SHP77 treated with DMSO at 0.1 percent for 48 hours (cell line): Measurements from ENCODE around the gene DAAM2.

Source experiments
- DNase-seq: peaks from one replicate; lab custom pipeline; 2025; lab: John Stamatoyannopoulos, UW

Gene DAAM2

GRCh38 chr6:39791850-39792539 lies at the start of gene DAAM2:
TSS of gene DAAM2 (plus strand) at chr6:39792376. CDS start at chr6:39856303, 63,927 bp downstream.
- no peak for DNase-seq

GRCh38 chr6:39746795-39747194 lies 45.4 kb upstream of the DAAM2 start:
- DNase-seq: no peak

DNA sequence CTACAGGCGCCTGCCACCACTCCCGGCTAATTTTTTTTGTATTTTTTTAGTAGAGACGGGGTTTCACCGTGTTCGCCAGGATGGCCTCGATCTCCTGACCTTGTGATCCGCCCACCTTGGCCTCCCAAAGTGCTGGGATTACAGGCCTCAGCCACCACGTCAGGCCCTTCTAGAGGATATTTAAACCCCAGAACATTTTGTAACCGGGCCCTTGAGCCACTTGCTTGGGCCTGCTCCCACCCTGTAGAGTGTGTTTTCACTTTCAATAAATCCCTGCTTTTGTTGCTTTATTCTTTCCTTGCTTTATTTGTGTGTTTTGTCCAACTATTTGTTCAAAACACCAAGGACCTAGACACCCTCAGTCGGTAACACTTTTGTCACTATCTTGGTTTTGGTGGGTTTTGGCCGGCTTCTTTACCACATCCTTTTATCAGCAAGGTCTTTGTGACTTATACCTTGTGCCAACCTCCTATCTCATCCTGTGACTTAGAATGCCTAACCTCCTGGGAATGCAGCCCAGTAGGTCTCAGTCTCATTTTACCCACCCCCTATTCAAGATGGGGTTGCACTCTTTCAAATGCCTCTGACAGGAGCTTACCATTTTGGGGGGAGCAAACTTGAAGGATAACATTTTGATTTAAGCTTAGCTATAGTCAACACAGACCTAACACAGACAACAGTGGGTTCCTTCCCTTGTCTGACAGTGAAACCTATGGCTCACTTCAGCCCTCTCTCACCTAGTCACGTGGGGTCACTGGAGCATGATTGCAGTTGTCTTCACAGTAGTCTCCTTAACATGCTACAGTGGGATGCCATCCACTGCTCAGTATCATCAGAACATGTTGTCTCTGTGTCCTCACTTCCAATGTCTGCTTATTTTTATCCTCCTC lies 39.1 kb upstream of the DAAM2 start:
- no peak for DNase-seq

DNA sequence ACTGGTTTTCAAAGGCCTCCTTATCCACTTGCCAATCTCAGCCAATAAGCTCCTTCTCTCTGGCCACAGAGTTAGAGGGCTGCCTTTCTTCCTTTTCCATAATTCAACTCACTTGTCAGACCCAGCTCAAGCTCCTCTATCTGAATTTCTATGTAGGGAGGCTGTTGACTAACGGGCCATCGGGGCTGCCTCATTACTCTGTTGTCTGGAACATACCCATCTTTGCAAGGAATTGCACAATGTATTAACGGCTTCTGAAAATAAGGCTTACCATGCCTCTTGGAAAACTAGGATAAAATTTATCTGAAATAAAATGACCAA lies 38.5 kb upstream of the DAAM2 start:
- DNase-seq: no peak

DNA sequence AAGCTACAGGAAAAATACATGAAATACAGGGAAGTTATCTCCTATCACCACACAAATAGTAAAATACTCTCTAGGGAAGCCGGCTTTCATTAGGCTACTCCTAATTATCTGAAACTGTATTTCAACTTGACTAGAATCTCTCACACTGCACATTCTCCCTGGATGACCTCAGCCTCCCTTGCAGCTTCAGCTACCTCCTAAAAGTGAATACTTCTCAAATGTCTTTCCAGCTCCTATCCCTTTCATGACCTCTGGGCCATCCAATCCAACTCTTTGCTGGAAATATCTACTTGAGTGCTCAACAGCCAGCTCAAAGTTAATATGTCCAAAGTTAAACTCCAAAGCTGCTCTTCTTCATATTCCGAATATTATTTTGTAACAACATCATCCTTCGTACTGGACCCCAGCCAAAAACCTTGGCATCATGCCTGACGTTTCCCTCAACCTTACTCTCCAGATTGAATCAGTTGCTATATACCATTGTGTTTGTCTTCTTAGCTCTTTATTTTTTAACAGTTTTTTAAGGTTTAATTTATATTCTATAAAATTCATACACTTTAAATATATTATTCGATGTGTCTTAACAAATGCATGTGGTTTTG lies 37.6 kb upstream of the DAAM2 start:
- no peak for DNase-seq

DNA sequence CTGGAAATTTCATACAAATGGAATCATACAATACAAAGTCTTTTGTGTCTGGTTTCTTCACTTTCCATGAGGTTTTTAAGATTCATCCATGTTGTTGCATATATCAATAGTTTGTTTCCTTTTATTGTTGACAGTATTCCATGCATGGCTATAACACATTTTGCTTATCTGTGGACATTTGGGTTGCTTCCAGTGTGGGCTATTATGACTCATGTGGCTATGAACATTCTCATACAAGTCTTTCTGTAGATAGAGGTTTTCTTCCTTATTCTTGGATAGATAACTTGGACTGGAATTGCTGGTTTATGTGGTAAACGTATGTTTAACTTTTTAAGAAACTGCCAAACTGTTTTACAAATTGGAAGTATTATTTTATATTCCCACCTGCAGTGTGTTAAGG lies 36.9 kb upstream of the DAAM2 start:
- DNase-seq: no peak

- DNase-seq: no peak
These were observed 35.6 kb upstream of the DAAM2 start for GRCh38 chr6:39756582-39756981.

DNA sequence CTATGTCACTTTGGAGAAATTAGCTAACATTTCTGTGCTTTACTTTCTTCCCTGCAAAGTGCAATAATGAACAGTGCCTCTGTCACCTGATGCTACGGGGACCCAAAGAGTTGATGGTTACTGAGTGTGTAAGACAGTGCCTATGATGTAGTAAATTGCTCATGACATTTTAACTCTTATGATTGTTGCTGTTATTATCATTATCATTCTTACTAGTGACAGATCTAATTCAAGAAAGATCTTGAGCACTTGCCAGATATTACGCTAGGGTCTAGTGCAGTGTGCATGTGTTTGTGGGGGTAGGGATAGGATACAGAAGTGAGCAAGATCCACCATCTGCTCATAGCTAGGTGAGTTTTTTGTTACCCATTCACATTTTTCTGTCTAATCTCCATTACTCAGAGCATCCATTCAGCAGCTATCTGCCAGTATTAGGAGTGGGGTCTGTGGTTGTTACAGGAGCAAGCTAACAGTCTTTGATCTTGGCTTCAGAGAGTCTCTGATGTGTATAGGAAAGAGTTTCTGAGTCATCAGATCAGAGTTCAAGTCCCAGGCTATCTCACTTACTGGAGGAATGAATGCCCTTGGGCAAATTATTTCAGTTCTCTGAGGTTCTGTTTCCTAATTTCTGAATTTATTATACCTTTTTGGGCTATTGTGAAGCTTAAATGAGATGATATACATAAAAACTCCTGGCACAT lies 33.1 kb upstream of the DAAM2 start:
- DNase-seq: no peak

GRCh38 chr6:39760226-39760952 lies 31.8 kb upstream of the DAAM2 start:
- no peak for DNase-seq

DNA sequence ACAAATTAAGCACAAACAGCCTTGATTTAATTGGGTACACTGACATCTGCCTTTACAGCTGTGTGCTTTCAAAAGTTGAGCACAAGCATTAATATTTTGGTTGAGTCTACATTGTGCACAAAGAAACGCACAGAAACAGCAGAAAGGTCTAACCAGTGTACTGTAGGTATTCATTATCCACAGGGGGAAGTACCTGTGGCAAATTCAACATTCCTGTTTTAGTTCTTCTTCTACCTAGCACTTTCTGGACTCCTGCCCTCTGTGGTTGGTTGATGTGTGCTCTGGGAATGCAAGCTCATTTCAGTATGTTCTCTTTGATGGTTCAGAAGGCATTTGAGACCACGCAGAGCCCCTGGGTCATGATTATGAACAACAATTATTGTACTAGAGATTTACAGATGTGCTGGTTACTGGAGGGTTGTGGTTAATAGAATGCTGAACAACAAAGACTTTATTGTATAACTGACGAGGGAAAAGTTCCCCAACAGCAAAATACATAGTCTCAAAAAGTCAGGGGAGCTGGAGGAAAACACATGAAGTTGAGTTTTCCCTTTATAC lies 26.6 kb upstream of the DAAM2 start:
- no peak for DNase-seq

DNA sequence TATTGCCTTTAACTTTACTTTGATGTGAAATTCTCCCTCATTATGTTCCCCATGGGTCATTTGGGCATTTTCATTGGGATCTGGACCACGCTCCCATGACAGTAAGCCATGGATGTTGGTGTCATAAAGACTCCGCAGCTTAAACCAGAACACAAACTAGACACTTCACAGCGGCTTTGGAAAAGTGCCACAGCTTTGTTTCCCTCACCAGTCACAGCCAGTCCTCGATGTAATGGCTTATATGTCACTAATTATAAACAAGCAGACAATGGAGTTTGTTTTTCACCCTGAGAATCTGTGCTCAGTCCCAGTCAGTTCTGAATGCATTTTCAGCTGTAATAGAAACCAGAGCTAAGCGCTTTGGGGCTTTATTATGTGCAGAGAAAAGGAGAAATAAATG lies 23.2 kb upstream of the DAAM2 start:
- DNase-seq: no peak

GRCh38 chr6:39770446-39770845 lies 21.7 kb upstream of the DAAM2 start:
- DNase-seq: no peak

DNA sequence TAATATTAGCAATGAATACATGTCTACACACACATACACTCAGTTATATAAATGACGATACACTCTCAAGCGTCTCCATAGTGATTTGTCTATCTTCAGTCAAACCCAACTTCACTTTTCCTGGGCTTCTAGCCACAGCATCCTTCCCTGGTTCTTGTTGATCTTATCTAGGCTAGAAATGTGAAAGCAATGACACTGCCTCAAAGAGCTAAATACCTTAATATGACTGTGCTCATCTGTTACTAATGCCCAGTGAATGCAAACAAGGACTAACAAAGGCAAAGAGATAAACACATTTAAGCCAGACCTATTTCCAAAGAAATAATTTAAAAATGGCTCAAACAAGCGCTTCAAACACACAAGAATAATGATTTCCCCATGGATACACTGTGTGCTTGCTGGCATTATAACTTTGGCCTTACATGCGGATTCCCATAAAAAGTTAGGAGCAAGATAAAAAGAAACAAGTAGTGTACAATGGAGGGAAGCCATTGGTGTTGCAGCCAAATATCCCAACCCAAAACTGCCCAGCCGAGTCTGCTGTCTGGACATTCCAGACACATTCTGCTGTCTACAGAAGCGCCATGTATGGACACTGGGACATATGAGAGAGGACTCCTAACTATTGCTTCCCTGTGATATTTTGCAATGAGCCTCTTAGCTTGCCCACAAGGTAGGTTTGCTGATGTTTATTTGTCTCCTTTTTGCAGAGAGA lies 19.5 kb upstream of the DAAM2 start:
- no peak for DNase-seq

- DNase-seq: no peak
These were observed 18.4 kb upstream of the DAAM2 start for GRCh38 chr6:39773782-39774181.

GRCh38 chr6:39776581-39776980 lies 15.6 kb upstream of the DAAM2 start:
- no peak for DNase-seq

GRCh38 chr6:39777218-39777617 lies 15.0 kb upstream of the DAAM2 start:
- DNase-seq: no peak

GRCh38 chr6:39777661-39778060 lies 14.5 kb upstream of the DAAM2 start:
- no peak for DNase-seq

- no peak for DNase-seq
These were observed 13.5 kb upstream of the DAAM2 start for GRCh38 chr6:39778581-39779255.

DNA sequence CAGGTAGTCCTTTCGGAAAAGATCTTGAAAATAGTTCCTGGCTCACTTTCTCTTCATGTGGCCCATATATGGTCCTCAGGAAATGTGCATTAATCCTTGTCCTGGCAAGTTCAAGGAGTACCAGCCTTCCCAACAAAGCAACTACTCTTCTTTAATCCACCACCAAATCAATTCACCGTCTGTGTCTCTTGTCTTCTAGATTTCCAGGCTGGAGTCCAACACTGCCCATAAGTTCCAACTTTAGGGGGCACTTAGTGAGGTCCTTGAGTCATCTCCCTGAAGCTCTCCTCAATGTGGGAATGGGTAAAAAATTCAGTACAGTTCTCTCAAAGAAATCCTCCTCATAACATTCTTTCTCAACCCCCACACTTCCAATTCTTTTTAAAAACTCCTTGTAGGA lies 6.9 kb upstream of the DAAM2 start:
- DNase-seq: no peak

DNA sequence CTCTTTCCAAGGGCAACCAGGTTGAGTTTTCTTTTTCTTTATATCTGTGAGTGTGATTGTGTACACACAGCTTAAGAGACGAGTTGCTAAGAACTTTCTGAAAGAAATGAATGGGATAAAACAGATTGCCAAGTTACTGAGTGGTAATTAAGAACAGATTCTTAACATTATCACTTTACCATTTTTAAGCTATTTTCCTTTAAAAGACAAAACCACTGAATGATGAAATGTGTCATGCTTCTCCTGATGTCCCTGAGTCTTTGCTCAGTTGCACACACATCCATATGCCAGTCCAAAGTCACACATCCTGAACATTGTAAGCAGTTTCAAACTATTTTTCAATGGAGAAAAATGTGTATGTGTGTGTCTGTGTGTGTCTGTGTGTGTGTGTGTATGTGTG lies 5.5 kb upstream of the DAAM2 start:
- DNase-seq: no peak
